Measurements from ENCODE around the gene ZNF800.
"Not testable (repeated sequence)": the region's sequence is repeated elsewhere in the genome, so short reads cannot be mapped to it uniquely, and the experiment has no call there.

The ZNF800 gene

GRCh38 chr7:127392566-127393367, at the start of gene ZNF800:
Gene ZNF800, minus strand, starts transcription at chr7:127392708. Its CDS starts 1,151 bp downstream, at chr7:127391557.
- TF ChIP-seq, protein P1, sequence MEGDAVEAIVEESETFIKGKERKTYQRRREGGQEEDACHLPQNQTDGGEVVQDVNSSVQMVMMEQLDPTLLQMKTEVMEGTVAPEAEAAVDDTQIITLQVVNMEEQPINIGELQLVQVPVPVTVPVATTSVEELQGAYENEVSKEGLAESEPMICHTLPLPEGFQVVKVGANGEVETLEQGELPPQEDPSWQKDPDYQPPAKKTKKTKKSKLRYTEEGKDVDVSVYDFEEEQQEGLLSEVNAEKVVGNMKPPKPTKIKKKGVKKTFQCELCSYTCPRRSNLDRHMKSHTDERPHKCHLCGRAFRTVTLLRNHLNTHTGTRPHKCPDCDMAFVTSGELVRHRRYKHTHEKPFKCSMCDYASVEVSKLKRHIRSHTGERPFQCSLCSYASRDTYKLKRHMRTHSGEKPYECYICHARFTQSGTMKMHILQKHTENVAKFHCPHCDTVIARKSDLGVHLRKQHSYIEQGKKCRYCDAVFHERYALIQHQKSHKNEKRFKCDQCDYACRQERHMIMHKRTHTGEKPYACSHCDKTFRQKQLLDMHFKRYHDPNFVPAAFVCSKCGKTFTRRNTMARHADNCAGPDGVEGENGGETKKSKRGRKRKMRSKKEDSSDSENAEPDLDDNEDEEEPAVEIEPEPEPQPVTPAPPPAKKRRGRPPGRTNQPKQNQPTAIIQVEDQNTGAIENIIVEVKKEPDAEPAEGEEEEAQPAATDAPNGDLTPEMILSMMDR (conservative IDR thresholded peaks at IDR 0.05), result no peak
- no peak; the same call in 1 of the 2 replicates for TF ChIP-seq ZFX (IDR thresholded peaks at IDR 0.05)
- H3K27ac ChIP-seq, result peak within 1 kb of the TSS; percentile 98

DNA sequence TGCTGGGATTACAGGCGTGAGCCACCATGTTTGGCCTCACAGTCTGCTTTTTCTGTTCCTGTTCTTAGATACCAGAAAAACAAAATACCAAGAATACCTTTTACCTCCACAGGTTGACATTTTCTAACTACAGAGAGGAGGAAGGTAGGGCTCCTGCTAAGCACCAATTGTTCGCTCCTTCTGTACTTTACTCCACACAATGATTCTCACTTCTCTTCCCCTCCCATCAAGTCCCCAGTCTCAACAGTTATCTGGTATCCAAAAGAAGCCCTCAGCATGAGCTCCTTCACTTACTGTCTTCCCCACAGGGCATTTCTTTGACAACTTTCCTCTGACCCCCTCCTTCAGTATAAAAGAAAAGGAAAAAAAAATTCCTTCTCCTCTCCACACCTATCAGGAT, 47.7 kb upstream of the ZNF800 start:
- no peak overlapping the region for H3K27ac ChIP-seq
- TF ChIP-seq, protein P1 (conservative IDR thresholded peaks at IDR 0.05), result no peak
- TF ChIP-seq ZFX (IDR thresholded peaks at IDR 0.05), result no peak

DNA sequence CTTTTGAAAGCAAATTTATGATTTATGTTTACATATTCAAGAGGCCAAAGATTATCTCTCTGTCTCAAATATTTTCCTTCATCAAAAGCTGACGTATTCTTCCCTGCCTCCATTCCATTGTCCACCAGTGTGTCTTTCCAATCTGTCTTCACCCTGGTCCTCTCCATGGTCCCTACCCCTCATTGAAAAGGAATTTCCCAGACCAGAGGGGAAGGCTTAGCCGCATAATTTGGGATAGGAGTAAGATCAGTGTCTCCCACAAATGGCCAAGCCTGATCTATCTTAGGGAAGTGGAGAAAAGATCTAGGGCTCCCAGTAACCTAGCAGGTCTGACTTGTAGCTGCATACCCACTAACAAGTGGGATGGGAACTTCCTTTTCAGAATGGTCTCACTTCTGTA, 46.3 kb upstream of the ZNF800 start:
- no peak for TF ChIP-seq ZFX (IDR thresholded peaks at IDR 0.05)
- TF ChIP-seq, protein P1 (conservative IDR thresholded peaks at IDR 0.05), result no peak
- no peak overlapping the region for H3K27ac ChIP-seq

DNA sequence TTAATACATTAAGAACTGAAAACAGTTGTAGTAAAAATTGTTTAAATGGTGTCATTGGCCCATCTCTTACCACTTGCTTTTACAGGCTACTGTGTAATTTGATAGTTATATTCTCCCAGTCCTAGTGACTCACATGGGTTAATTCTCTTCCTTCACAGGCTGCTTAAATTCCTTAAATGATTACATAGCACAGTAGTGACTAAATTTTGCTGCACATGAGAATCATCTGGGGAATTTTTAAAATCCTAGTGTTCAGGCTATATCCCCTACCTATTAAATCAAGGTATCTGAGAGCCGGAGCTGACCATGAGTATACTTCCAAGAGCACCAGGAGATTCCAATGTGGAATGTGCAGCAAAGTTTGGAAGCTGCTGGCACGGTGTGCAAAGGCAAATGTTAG, 45.3 kb upstream of the ZNF800 start:
- no peak for TF ChIP-seq ZFX (IDR thresholded peaks at IDR 0.05)
- H3K27ac ChIP-seq, result no peak overlapping the region

GRCh38 chr7:127437241-127437640, 44.7 kb upstream of the ZNF800 start:
- H3K27ac ChIP-seq, result no peak overlapping the region
- TF ChIP-seq ZFX (IDR thresholded peaks at IDR 0.05), result no peak

DNA sequence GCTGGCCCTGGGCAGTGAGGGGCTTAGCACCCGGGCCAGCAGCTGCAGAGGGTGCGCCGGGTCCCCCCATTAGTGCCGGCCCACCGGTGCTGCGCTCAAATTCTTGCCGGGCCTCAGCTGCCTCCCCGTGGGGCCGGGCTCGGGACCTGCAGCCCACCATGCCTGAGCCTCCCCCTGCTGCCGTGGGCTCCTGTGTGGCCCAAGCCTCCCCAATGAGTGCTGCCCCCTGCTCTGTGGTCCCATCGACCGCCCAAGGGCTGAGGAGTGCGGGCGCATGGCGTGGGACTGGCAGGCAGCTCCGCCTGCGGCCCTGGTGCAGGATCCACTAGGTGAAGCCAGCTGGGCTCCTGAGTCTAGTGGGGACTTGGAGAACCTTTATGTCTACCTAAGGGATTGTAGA, 36.8 kb upstream of the ZNF800 start:
- not testable (repeated sequence) for H3K27ac ChIP-seq

DNA sequence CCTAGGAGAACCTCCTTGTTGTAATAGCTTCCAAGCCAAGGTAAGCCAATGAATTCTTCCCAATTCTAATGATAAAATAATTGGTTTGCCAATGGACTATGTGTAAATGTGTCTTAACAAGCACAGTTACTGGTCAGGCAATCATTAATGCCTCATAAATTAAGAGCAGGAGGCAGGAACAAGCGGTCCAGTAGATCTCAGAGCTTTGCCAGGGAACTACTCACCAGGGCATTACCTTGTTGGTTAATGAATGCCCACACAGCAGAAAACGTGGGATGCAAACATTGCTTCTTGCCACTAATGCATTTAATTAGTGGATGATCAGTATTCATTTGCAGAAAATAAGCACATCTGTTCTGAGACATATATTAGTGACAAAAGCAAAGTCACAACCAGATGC, 26.7 kb upstream of the ZNF800 start:
- H3K27ac ChIP-seq, result no peak overlapping the region
- no peak for TF ChIP-seq ZFX (IDR thresholded peaks at IDR 0.05)
- TF ChIP-seq, protein P1 (conservative IDR thresholded peaks at IDR 0.05), result no peak

GRCh38 chr7:127418459-127418858, 26.0 kb upstream of the ZNF800 start:
- TF ChIP-seq, protein P1 (conservative IDR thresholded peaks at IDR 0.05), result no peak
- TF ChIP-seq ZFX (IDR thresholded peaks at IDR 0.05), result no peak

DNA sequence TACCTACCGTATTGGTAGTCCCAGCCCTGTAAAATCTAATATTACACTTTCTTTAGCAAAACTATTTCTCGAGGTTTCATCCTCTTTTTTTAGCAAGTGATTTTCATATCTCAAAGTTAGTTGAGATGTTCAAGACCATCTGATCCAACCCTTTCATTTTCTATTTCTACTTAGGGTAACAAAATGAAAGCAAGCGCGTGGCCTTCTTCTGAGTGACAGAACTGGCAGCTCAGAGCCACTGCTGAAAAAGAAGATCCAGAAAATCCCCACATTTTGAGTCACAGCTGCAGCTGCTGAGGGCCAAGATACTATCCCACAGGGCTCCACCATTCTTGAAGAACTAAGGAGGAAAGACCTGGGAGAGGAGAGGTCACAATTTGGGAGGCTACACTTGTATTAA, 24.8 kb upstream of the ZNF800 start:
- H3K27ac ChIP-seq, result no peak overlapping the region
- TF ChIP-seq, protein P1 (conservative IDR thresholded peaks at IDR 0.05), result no peak
- TF ChIP-seq ZFX (IDR thresholded peaks at IDR 0.05), result no peak

More at GRCh38 chr7:127418459-127418858, 26.0 kb upstream of the ZNF800 start:
- no peak overlapping the region for H3K27ac ChIP-seq

All from C4-2B (cell line).